ENCODE results near the gene CCDC149.

- TF ChIP-seq CTCF (IDR thresholded peaks at IDR 0.05) (no peak), POLR2A (IDR thresholded peaks at IDR 0.05) (no peak), POLR2AphosphoS5 (IDR thresholded peaks at IDR 0.05) (no peak), EP300 (IDR thresholded peaks at IDR 0.05) (no peak)
Measured at GRCh38 chr4:24934311-24934710, 21.5 kb upstream of the CCDC149 start.

All from gastroesophageal sphincter (tissue), 3 donors.